Measurements from ENCODE around the gene AREL1. TPM values are rescaled to one million over a fixed set of nuclear protein-coding genes. Genes with fewer than 3 reads are reported as not detected.

The AREL1 gene
- total RNA-seq, 4 donors from 2014 or later, result 12.4 to 26.5 (median 21.6) TPM

- WGBS, 2 donors, result 77 to 90% methylated on average over 3 of the region's 3 CpGs
- no peak for DNase-seq (ENCODE audit: low spot score in 2 of 2)
- intact Hi-C loops (cut with DNase I; ENCODE audit: low total_unique reads), result no loop called here
These were observed 29.5 kb downstream of the AREL1 start for GRCh38 chr14:74683406-74683805.

DNA sequence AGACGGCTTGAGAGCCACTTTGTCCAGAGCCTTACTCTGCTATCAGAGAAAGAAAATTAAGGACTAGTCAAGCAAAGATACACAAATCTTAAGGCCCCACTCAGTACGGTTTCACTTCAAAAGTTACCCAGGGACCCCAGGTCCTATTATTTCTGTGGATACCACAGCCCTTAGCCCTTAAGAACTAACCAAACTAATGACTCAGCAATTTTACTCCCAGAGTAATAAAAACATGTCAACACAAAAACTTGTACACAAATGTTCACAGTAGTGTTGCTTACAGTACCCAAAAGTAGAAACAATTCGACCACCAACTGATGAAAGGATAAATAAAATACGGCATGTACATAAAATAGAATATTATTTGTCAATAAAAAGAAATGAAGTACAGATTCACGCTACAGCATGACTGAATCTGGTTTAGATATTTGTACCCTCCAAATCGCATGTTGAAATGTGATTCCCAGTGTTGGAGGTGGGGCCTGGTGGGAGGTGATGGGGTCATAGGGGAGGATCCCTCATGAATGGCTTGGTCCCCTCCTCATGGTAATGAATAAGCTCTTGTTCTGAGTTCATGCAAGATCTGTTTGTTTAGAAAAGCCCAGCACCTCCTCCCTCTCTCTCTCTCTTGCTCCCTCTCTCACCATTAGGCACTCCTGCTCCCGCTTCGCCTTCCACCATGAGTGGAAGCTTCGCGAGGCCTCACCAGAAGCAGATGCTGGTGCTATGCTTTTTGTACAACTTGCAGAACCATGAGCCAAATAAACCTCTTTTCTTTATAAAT is 30.5 kb downstream of the AREL1 start:
- no peak overlapping the region for H3K4me3 ChIP-seq (ENCODE audit: low read depth, poor library complexity, severe bottlenecking)
- intact Hi-C loops (cut with DNase I; ENCODE audit: low total_unique reads), result no loop called here
- 86 to 90% methylated on average over 10 of the region's 10 CpGs for WGBS, 2 donors
- DNase-seq (ENCODE audit: low spot score in 2 of 2), result no peak
- TF ChIP-seq CTCF (IDR thresholded peaks at IDR 0.05) (no peak), POLR2A (IDR thresholded peaks at IDR 0.05) (no peak)

More at GRCh38 chr14:74683406-74683805, 29.5 kb downstream of the AREL1 start:
- no peak for TF ChIP-seq POLR2A (IDR thresholded peaks at IDR 0.05)
- TF ChIP-seq CTCF (IDR thresholded peaks at IDR 0.05), result no peak
- no peak overlapping the region for H3K4me3 ChIP-seq (ENCODE audit: low read depth, poor library complexity, severe bottlenecking)

DNA sequence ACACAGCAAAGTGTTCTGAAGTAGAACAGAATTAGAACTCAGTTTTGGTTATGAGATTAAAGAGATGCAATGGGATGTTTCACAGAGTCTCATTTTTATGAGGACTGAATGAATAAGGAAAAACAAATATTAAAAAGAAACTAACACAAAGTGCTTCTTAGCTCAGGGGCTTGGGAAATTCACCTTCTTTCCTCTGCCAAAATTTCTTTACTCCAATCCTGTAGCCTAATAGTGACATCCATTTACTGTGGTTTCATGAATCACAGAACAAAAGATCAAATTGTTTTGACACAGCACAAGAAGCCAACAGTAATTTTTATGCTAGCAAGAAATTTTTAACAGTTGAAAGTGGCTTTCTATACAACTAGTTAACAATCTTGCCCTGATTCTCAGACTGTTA is 37.7 kb downstream of the AREL1 start:
- DNase-seq (ENCODE audit: low spot score in 2 of 2), result no peak
- no peak overlapping the region for H3K4me3 ChIP-seq (ENCODE audit: low read depth, poor library complexity, severe bottlenecking)
- intact Hi-C loops (cut with DNase I; ENCODE audit: low total_unique reads), result no loop called here
- TF ChIP-seq POLR2A (IDR thresholded peaks at IDR 0.05) (no peak), CTCF (IDR thresholded peaks at IDR 0.05) (no peak)

DNA sequence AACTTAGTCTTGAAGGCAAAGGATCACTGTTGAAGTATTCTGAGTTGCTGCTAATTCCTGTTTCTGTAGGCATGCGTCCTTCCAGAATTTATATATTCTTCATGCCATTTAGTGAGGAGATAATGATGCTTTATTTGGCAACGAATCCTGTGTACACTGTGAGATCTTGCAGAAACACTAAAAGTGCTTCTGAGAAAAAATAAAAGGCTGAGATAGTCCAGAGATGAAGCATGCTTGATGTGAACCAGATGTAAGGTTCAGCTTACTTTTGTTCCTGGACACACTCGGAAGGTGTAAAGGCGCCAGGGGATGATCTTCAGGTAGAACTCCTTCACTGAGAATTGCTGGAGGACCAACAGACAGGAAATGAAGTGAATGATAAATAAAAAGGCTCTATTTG is 39.1 kb downstream of the AREL1 start:
- H3K4me3 ChIP-seq (ENCODE audit: low read depth, poor library complexity, severe bottlenecking), result no peak overlapping the region
- intact Hi-C loops (cut with DNase I; ENCODE audit: low total_unique reads), result no loop called here
- no peak for DNase-seq (ENCODE audit: low spot score in 2 of 2)
- no peak for TF ChIP-seq CTCF (IDR thresholded peaks at IDR 0.05)
- no peak for TF ChIP-seq POLR2A (IDR thresholded peaks at IDR 0.05)
- WGBS, 2 donors, result 85 to 89% methylated on average over 4 of the region's 4 CpGs

GRCh38 chr14:74671789-74672188 is 41.1 kb downstream of the AREL1 start:
- intact Hi-C loops (cut with DNase I; ENCODE audit: low total_unique reads), result no loop called here
- H3K4me3 ChIP-seq (ENCODE audit: low read depth, poor library complexity, severe bottlenecking), result no peak overlapping the region
- 53 to 56% methylated on average over 4 of the region's 4 CpGs for WGBS, 2 donors
- TF ChIP-seq POLR2A (IDR thresholded peaks at IDR 0.05), result no peak
- no peak for DNase-seq (ENCODE audit: low spot score in 2 of 2)

DNA sequence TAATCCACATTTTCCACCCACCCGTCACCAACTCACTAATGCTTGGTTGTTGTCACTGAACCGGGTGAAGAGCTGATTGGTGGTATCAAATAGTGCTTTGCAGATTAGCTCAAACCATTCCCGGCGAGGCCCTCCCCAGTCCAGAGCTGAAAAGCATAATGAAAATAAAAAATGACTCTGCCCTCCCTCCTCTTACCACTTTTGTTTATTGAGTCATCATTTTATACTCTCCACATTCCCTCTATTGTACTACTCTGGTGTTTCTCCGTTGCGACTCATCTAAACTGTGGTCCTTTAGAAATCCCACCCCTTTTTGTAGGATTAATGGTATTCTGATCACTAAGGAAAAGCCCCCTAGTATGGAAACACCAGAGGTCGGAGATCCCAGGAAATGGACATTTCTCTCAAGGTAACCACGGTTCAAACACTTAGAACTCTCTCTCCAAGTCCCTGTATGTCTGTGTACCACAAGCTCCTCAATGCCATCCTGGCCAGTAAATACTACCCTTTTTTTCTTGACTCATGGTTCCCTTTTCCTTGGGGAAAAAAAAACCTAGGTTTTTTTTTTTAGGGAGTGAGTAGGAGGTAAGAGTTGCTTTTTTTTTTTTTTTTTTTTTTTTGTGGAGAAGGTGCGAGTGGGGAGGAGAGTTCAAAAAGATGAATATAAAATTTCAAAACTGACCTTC is 42.0 kb downstream of the AREL1 start:
- no peak for TF ChIP-seq CTCF (IDR thresholded peaks at IDR 0.05)
- DNase-seq (ENCODE audit: low spot score in 2 of 2), result no peak
- H3K4me3 ChIP-seq (ENCODE audit: low read depth, poor library complexity, severe bottlenecking), result no peak overlapping the region
- 93% methylated on average over 9 of the region's 9 CpGs for WGBS, 2 donors
- intact Hi-C loops (cut with DNase I; ENCODE audit: low total_unique reads), result no loop called here
